Measurements from ENCODE around the gene AKT2. TPM values are rescaled to one million over a fixed set of nuclear protein-coding genes. Genes with fewer than 3 reads are reported as not detected.
A peak's percentile ranks its signal among the peaks of the same experiment; 100 is the strongest.
"Not testable (repeated sequence)": the region's sequence is repeated elsewhere in the genome, so short reads cannot be mapped to it uniquely, and the experiment has no call there.

AKT2 gene
- 62.1 TPM for polyA plus RNA-seq (2012; ENCODE audit: low read depth, missing spikeins)

- FAIRE-seq (no peak), DNase-seq (ENCODE audit: insufficient read length, low spot score) (peak; percentile 53)
- TF ChIP-seq SPI1 (IDR thresholded peaks at IDR 0.05; ENCODE audit: low read depth, low read length) (no peak), TAF1 (IDR thresholded peaks at IDR 0.05; ENCODE audit: low read depth, low read length) (peak; percentile 95), PAX5 (IDR thresholded peaks at IDR 0.05; ENCODE audit: insufficient read depth, low read length, severe bottlenecking) (peak; percentile 92), POLR2A (IDR thresholded peaks at IDR 0.05; ENCODE audit: low read depth, low read length) (peak; percentile 90), POLR2AphosphoS5 (IDR thresholded peaks at IDR 0.05; ENCODE audit: low read depth, low read length) (peak; percentile 78), POU2F2 (IDR thresholded peaks at IDR 0.05; ENCODE audit: low read depth, low read length) (peak; percentile 74)
These were observed at the start of gene AKT2 for GRCh38 chr19:40284501-40285352. TSS of gene AKT2 (minus strand) at chr19:40285345. CDS start at chr19:40265267, 20,078 bp downstream.

GRCh38 chr19:40333083-40333482, 47.9 kb upstream of the AKT2 start:
- DNase-seq (ENCODE audit: insufficient read length, low spot score); FAIRE-seq: not testable (repeated sequence)

DNA sequence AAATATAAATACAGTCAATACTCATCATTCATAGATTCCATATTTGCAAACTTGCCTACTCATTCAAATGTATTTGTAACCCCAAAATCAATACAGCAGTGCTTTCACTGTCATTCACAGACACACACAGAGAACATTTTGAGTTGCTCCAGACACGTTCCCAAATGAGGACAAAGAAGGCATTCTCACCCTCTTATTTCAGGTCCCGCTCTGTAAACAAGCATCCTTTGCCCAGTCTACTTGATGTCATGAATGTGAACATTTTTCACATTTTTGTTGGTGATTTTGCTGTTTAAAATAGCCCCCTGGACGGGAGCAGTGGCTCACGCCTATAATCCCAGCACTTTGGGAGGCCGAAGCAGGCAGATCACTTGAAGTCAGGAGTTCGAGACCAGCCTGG, 47.5 kb upstream of the AKT2 start:
- DNase-seq (ENCODE audit: insufficient read length, low spot score): no peak
- TF ChIP-seq POLR2A (IDR thresholded peaks at IDR 0.05; ENCODE audit: low read depth, low read length) (no peak), PAX5 (IDR thresholded peaks at IDR 0.05; ENCODE audit: insufficient read depth, low read length, severe bottlenecking) (no peak), SPI1 (IDR thresholded peaks at IDR 0.05; ENCODE audit: low read depth, low read length) (no peak), POU2F2 (IDR thresholded peaks at IDR 0.05; ENCODE audit: low read depth, low read length) (no peak), POLR2AphosphoS5 (IDR thresholded peaks at IDR 0.05; ENCODE audit: low read depth, low read length) (no peak), TAF1 (IDR thresholded peaks at IDR 0.05; ENCODE audit: low read depth, low read length) (no peak)
- FAIRE-seq: no peak

- TF ChIP-seq TAF1 (IDR thresholded peaks at IDR 0.05; ENCODE audit: low read depth, low read length) (no peak), POLR2AphosphoS5 (IDR thresholded peaks at IDR 0.05; ENCODE audit: low read depth, low read length) (no peak), POLR2A (IDR thresholded peaks at IDR 0.05; ENCODE audit: low read depth, low read length) (no peak), SPI1 (IDR thresholded peaks at IDR 0.05; ENCODE audit: low read depth, low read length) (no peak)
- DNase-seq (ENCODE audit: insufficient read length, low spot score) (no peak), FAIRE-seq (no peak)
These were observed 45.9 kb upstream of the AKT2 start for GRCh38 chr19:40331052-40331451.

DNA sequence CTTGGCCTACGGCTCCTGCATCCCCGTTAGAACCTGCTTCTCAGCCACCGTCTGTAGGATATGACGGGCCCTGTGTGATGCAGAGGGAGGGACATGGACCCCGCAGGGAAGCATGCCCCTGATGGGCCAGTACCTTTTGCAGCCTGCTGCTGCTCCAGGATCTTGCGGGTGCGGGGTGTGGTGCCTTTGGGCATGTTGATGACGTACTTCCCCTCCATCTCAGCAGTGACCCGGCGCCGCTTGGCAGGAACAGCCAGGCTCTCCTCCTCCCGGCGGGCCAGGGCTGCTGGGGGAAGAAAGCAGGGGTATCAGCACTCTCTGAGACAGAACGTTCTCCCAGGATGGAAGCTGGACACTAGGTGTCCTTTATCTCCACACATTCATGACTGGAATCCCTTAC, 41.1 kb upstream of the AKT2 start:
- no peak for DNase-seq (ENCODE audit: insufficient read length, low spot score)

GRCh38 chr19:40323705-40324104, 38.6 kb upstream of the AKT2 start:
- no peak for FAIRE-seq
- TF ChIP-seq SPI1 (IDR thresholded peaks at IDR 0.05; ENCODE audit: low read depth, low read length) (no peak), TAF1 (IDR thresholded peaks at IDR 0.05; ENCODE audit: low read depth, low read length) (no peak), POU2F2 (IDR thresholded peaks at IDR 0.05; ENCODE audit: low read depth, low read length) (no peak), PAX5 (IDR thresholded peaks at IDR 0.05; ENCODE audit: insufficient read depth, low read length, severe bottlenecking) (no peak), POLR2AphosphoS5 (IDR thresholded peaks at IDR 0.05; ENCODE audit: low read depth, low read length) (no peak), POLR2A (IDR thresholded peaks at IDR 0.05; ENCODE audit: low read depth, low read length) (no peak)
- DNase-seq (ENCODE audit: insufficient read length, low spot score): no peak

More for the DNA sequence above, 41.1 kb upstream of the AKT2 start:
- no peak for FAIRE-seq
- TF ChIP-seq POU2F2 (IDR thresholded peaks at IDR 0.05; ENCODE audit: low read depth, low read length) (no peak), TAF1 (IDR thresholded peaks at IDR 0.05; ENCODE audit: low read depth, low read length) (no peak), POLR2A (IDR thresholded peaks at IDR 0.05; ENCODE audit: low read depth, low read length) (no peak), PAX5 (IDR thresholded peaks at IDR 0.05; ENCODE audit: insufficient read depth, low read length, severe bottlenecking) (no peak), POLR2AphosphoS5 (IDR thresholded peaks at IDR 0.05; ENCODE audit: low read depth, low read length) (no peak), SPI1 (IDR thresholded peaks at IDR 0.05; ENCODE audit: low read depth, low read length) (no peak)

DNA sequence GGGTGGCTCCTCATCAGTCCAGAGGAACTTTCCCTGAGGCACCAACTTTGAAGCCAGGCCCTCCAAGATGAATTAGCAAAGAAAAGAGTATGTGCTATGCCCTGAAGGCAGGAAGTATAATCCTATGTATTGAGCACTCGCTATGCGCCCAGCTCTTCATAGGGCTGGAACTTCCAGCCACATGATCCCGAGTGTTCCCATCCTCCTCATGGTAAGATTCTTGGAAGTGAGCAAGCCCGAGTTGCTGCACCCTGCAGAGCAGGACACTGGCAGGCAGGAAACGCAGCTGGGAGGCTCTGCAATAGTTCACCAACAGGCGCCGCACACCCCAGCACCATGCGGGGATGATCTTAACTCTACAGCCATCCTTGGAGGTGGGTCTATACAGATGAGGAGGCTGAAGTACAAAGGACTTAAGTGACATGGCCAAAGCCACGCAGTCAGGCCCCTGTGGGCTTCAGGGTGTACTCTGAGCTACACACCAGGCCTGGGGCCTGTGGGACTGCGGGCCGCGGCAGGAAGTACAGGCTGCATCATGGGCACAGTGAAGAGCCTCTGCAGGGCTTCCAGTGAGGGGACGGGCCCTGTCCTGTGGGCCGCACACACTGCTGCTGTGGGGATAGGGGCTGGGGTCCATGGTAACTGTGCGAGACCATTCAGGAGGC, 37.9 kb upstream of the AKT2 start:
- TF ChIP-seq POU2F2 (IDR thresholded peaks at IDR 0.05; ENCODE audit: low read depth, low read length) (no peak), POLR2A (IDR thresholded peaks at IDR 0.05; ENCODE audit: low read depth, low read length) (no peak), PAX5 (IDR thresholded peaks at IDR 0.05; ENCODE audit: insufficient read depth, low read length, severe bottlenecking) (no peak), TAF1 (IDR thresholded peaks at IDR 0.05; ENCODE audit: low read depth, low read length) (no peak), POLR2AphosphoS5 (IDR thresholded peaks at IDR 0.05; ENCODE audit: low read depth, low read length) (no peak), SPI1 (IDR thresholded peaks at IDR 0.05; ENCODE audit: low read depth, low read length) (no peak)
- DNase-seq (ENCODE audit: insufficient read length, low spot score): no peak
- no peak for FAIRE-seq

- TF ChIP-seq SPI1 (IDR thresholded peaks at IDR 0.05; ENCODE audit: low read depth, low read length) (no peak), POLR2AphosphoS5 (IDR thresholded peaks at IDR 0.05; ENCODE audit: low read depth, low read length) (no peak), POU2F2 (IDR thresholded peaks at IDR 0.05; ENCODE audit: low read depth, low read length) (no peak), POLR2A (IDR thresholded peaks at IDR 0.05; ENCODE audit: low read depth, low read length) (no peak), PAX5 (IDR thresholded peaks at IDR 0.05; ENCODE audit: insufficient read depth, low read length, severe bottlenecking) (no peak), TAF1 (IDR thresholded peaks at IDR 0.05; ENCODE audit: low read depth, low read length) (no peak)
- DNase-seq (ENCODE audit: insufficient read length, low spot score) (no peak), FAIRE-seq (no peak)
These were observed 37.1 kb upstream of the AKT2 start for GRCh38 chr19:40322271-40322610.

GRCh38 chr19:40321566-40322270, 36.6 kb upstream of the AKT2 start:
- FAIRE-seq: no peak
- DNase-seq (ENCODE audit: insufficient read length, low spot score): no peak
- TF ChIP-seq TAF1 (IDR thresholded peaks at IDR 0.05; ENCODE audit: low read depth, low read length) (no peak), POLR2A (IDR thresholded peaks at IDR 0.05; ENCODE audit: low read depth, low read length) (no peak)
